CD4-positive, alpha-beta memory T cell (primary cell): ENCODE results near the gene TLX2. TPM values are rescaled to one million over a fixed set of nuclear protein-coding genes. Genes with fewer than 3 reads are reported as not detected.

Source experiments
- CTCF ChIA-PET: fragments of 350-600 bp; sonication (Branson Sonifier 250); formaldehyde crosslinking; loops from one replicate; lab custom pipeline; 2021; ENCODE audit warnings: inconsistent platforms; ENCODE audit not compliant: partially characterized antibody; lab: Charles Lee
- POLR2A ChIA-PET: fragments of 350-600 bp; sonication (Branson Sonifier 250); formaldehyde crosslinking; loops from one replicate; lab custom pipeline; 2021; ENCODE audit not compliant: partially characterized antibody; lab: Charles Lee
- DNase-seq, 5 donors: peaks; one replicate each; pipeline versions ENCODE4 v3.0.0 to v3.0.0-alpha.2; 2020 to 2022; ENCODE audit warnings: mixed read lengths in 1 of 5
- H3K27ac ChIP-seq: one replicate; pipeline ENCODE4 v1.7.0; 2013; ENCODE audit warnings: low read depth, low read length
- H3K27me3 ChIP-seq: 2 replicates; pipeline ENCODE4 v1.7.0; 2013; ENCODE audit warnings: mild to moderate bottlenecking, low read length, moderate library complexity; ENCODE audit not compliant: insufficient read depth
- H3K36me3 ChIP-seq: 2 replicates; pipeline ENCODE4 v1.7.0; 2013; ENCODE audit warnings: mild to moderate bottlenecking, low read length, moderate library complexity; ENCODE audit not compliant: insufficient read depth
- H3K4me1 ChIP-seq: 2 replicates; pipeline ENCODE4 v1.7.0; 2013; ENCODE audit warnings: mild to moderate bottlenecking, low read length, moderate library complexity; ENCODE audit not compliant: insufficient read depth
- H3K4me3 ChIP-seq, 2 donors: one replicate each; pipeline ENCODE4 v1.7.0; 2013; ENCODE audit warnings: low read length in 2 of 2, mild to moderate bottlenecking in 1 of 2
- H3K9me3 ChIP-seq, 2 donors: one replicate each; pipeline ENCODE4 v1.7.0; 2013; ENCODE audit warnings: low read length in 2 of 2, control low read depth in 1 of 2; ENCODE audit not compliant: control insufficient read depth in 1 of 2
- H3K27ac Mint-ChIP-seq, 7 donors: one replicate each; pipeline ENCODE4 v1.8.0; 2020 to 2021; ENCODE audit warnings: mixed read lengths in 7 of 7, mild to moderate bottlenecking in 6 of 7, inconsistent platforms in 3 of 7, moderate library complexity in 3 of 7
- H3K27me3 Mint-ChIP-seq, 2 donors: one replicate each; pipeline ENCODE4 v1.8.0; 2020 to 2021; ENCODE audit warnings: mixed read lengths in 2 of 2
- H3K36me3 Mint-ChIP-seq, 2 donors: one replicate each; pipeline ENCODE4 v1.8.0; 2020 to 2021; ENCODE audit warnings: mixed read lengths in 2 of 2, inconsistent platforms in 1 of 2, mild to moderate bottlenecking in 1 of 2
- H3K4me1 Mint-ChIP-seq, 4 donors: one replicate each; pipeline ENCODE4 v1.8.0; 2020 to 2021; ENCODE audit warnings: mixed read lengths in 4 of 4, mild to moderate bottlenecking in 1 of 4
- H3K4me3 Mint-ChIP-seq, 8 donors: one replicate each; pipeline ENCODE4 v1.8.0; 2020 to 2021; ENCODE audit warnings: mixed read lengths in 8 of 8, mild to moderate bottlenecking in 7 of 8, moderate library complexity in 6 of 8, inconsistent platforms in 3 of 8
- H3K9me3 Mint-ChIP-seq, 8 donors: one replicate each; pipeline ENCODE4 v1.8.0; 2020 to 2021; ENCODE audit warnings: mixed read lengths in 8 of 8, mild to moderate bottlenecking in 5 of 8, inconsistent platforms in 3 of 8, moderate library complexity in 1 of 8
- intact Hi-C: fragments of 100-400 bp; cut with micrococcal nuclease; formaldehyde crosslinking; loops from one replicate; pipeline ENCODE4 v1.15.1; 2023
- polyA plus RNA-seq, 2 donors: library from polyadenylated mRNA; unstranded; fragments of 300-500 nt; fragmentation: Illumina TruSeq; gene quantifications; one replicate each; pipeline ENCODE4 v1.2.3, GENCODE V29; 2021
- total RNA-seq, 2 experiments: library from RNA; stranded (reverse); gene quantifications; one replicate each; pipeline ENCODE4 v1.2.3, GENCODE V29; 2021

TLX2 gene
- total and polyA plus RNA-seq, 4 experiments from 2014 or later: 0.14 to 0.53 (median 0.43) TPM

DNA sequence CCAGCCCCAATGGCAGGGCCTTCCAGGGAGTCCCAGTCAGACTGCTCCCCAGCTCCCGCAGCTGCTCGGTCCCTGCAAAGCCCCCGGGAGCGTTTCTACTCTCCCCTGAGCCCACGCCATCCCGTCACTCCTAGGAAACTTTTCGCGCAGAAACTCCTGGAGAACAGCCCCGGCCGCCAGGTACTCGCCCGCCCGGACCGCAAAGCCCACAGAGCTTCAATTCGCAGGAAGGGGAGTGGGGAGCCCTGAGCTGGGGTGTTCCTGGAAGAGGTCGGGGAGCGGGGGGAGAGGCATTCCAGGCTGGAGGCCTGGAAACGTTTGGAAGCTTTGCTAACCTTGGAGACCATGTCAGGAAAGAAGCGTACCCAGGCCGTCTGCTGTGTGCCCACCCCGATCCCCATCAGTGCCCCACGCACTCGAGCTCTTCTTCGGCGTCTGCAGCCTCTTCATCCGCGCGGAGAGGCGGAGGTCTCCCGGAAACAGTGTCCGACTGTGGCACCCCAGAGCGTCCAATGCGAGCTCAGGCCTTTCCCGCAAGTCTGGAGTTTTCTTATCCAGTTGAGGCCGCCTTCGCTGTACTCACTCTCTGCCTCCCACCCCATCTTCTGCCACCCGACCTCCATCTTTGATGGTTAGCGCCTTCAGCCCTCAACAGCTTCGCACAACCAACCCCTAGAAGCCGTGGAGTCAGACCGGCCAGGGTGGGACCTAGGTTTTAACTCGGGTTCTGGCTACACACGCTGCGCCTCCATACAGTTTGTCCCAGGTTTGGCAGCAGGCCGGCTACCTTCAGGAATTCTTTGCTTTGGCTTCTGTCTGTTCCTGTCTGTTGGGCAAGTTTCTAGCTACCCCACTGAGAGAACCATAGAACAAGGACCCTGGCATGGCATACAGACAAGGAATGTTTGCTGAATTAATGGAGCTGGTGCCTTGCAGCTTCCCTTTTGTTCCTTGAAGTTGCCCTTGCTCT is 10.5 kb upstream of the TLX2 start:
- CTCF ChIA-PET: interaction anchor here (0.8 to 2.1 kb wide), 5 partner anchors 18 to 47 kb away, joined by 3 to 17 read pairs (median 4); partner anchors contain the start of genes AUP1, CCDC142, HTRA2 and TTC31
- Histone ChIP-seq H3K4me1 (peaks cover 49% of the 10 kb centered on the region), H3K36me3 (peaks cover 15% of the 10 kb centered on the region), H3K27me3 (peaks cover 36% of the 10 kb centered on the region), H3K4me3 (peak overlapping the region in 1 of 2 donors; percentile 49), H3K27ac (no peak overlapping the region), H3K9me3 (no peaks in the 10 kb centered on the region)
- intact Hi-C loops: no loop called here
- peak overlapping the region in 7 of 8 donors; percentile 55 to 79 (median 74) for H3K4me3 Mint-ChIP-seq
- peaks cover 23 to 90% (median 56%) of the 10 kb centered on the region in 4 donors for H3K4me1 Mint-ChIP-seq
- H3K27me3 Mint-ChIP-seq: peaks cover 20 to 68% of the 10 kb centered on the region in 2 donors
- peaks cover 0 to 4% (median 0%) of the 10 kb centered on the region in 8 donors for H3K9me3 Mint-ChIP-seq
- DNase-seq: no peak
- POLR2A ChIA-PET: interaction anchor here (1.1 to 8.0 kb wide), 10 partner anchors 10 to 49 kb away, joined by 3 to 60 read pairs (median 8); partner anchors contain the start of genes AUP1, CCDC142, DQX1 and HTRA2
- H3K27ac Mint-ChIP-seq: peak overlapping the region in 2 of 7 donors; percentile 54 to 60
- peaks cover 30 to 34% of the 10 kb centered on the region in 2 donors for H3K36me3 Mint-ChIP-seq

DNA sequence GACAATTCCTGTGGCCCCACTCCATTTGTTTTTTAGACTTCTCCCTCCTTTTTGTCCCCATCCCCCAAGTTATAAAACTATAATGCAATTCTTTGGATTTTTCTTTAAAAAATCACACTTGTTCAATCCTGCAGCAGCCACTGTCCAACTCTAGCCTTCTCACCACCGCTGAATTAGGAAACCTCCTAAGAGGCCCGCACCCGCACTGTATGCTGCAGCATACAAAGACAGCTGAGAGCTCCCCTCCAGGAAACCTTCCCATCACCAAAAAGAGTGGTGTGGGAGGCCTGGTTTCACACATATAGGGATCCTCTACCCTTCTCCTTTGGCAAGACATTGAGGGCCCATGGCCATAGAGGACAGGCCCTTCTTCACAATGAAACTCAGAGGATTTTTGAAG is 9.7 kb upstream of the TLX2 start:
- H3K27me3 ChIP-seq: peaks cover 35% of the 10 kb centered on the region
- peak overlapping the region in 7 of 8 donors; percentile 2 to 78 (median 49) for H3K4me3 Mint-ChIP-seq

DNA sequence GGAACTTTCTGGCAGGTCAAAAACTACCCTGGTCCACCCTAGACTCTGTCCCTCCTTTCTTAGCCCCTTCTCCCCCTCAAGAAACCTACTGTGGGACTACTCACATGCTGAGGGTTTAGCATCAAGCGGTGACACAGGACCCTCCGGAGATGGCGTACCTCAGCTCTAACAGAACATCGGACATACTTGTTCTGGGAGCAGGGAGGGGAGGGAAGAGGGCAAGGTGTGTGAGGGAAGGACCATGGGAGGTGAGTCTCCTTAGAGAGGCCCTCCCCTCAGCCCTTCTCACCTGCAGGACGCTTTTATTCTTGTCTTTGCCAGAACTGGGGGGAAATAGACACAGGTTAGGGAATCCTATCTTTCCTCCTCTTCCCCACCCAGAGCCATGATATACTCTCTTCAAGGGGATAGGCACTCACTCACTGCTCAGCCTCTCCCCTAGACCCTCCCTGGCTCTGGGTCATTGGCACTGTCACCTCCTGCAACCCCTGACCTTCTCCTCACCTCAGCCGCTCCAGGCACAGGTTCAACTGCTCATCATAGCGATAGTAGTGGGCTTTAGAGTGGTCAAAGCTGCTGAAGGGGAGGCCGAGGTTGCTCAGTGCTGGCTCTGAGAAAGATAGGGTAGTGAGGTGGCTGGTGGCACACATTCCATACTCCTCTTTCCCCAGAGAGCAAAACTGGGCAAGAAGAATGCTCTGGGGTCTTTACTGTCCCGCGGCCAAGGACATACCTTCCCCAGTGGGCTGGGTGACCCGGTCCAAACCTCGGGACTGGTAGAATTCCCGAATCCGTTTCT is 8.6 kb upstream of the TLX2 start:
- Histone ChIP-seq H3K27ac (no peak overlapping the region), H3K4me3 (no peak overlapping the region), H3K9me3 (no peaks in the 10 kb centered on the region), H3K36me3 (peaks cover 15% of the 10 kb centered on the region), H3K4me1 (peaks cover 41% of the 10 kb centered on the region), H3K27me3 (peaks cover 31% of the 10 kb centered on the region)
- no peak for DNase-seq
- ChIA-PET POLR2A (interaction anchor here (1.8 to 7.0 kb wide), 9 partner anchors 10 to 51 kb away, joined by 8 to 60 read pairs (median 19); partner anchors contain the start of genes AUP1, CCDC142, DQX1 and HTRA2), CTCF (no interaction called here)
- intact Hi-C loops: loop anchor here (2.0 kb wide), 1 partner anchor 51 kb away; the partner anchor contains the start of gene INO80B
- Mint-ChIP-seq H3K27ac (peak overlapping the region in 1 of 7 donors; percentile 15), H3K4me3 (peak overlapping the region in 5 of 8 donors; percentile 2 to 78 (median 23)), H3K4me1 (peaks cover 19 to 75% (median 50%) of the 10 kb centered on the region in 4 donors), H3K27me3 (peaks cover 17 to 56% of the 10 kb centered on the region in 2 donors), H3K36me3 (peaks cover 30 to 34% of the 10 kb centered on the region in 2 donors), H3K9me3 (peaks cover 0 to 4% (median 0%) of the 10 kb centered on the region in 8 donors)

More for the DNA sequence above, 9.7 kb upstream of the TLX2 start:
- POLR2A ChIA-PET: interaction anchor here (1.2 to 8.0 kb wide), 8 partner anchors 13 to 50 kb away, joined by 3 to 60 read pairs (median 12); partner anchors contain the start of genes AUP1, CCDC142, DQX1 and HTRA2
- H3K9me3 Mint-ChIP-seq: peaks cover 0 to 4% (median 0%) of the 10 kb centered on the region in 8 donors
- H3K27me3 Mint-ChIP-seq: peaks cover 16 to 63% of the 10 kb centered on the region in 2 donors
- Histone ChIP-seq H3K36me3 (peaks cover 15% of the 10 kb centered on the region), H3K9me3 (no peaks in the 10 kb centered on the region), H3K4me1 (peaks cover 41% of the 10 kb centered on the region), H3K4me3 (no peak overlapping the region), H3K27ac (no peak overlapping the region)
- no peak for DNase-seq
- intact Hi-C loops: no loop called here
- H3K27ac Mint-ChIP-seq: peak overlapping the region in 1 of 7 donors; percentile 15
- peaks cover 18 to 84% (median 51%) of the 10 kb centered on the region in 4 donors for H3K4me1 Mint-ChIP-seq
- H3K36me3 Mint-ChIP-seq: peaks cover 30 to 34% of the 10 kb centered on the region in 2 donors
- CTCF ChIA-PET: interaction anchor here (1.0 to 2.1 kb wide), 2 partner anchors 17 to 26 kb away, joined by 3 to 17 read pairs; partner anchors contain the start of genes AUP1 and HTRA2

DNA sequence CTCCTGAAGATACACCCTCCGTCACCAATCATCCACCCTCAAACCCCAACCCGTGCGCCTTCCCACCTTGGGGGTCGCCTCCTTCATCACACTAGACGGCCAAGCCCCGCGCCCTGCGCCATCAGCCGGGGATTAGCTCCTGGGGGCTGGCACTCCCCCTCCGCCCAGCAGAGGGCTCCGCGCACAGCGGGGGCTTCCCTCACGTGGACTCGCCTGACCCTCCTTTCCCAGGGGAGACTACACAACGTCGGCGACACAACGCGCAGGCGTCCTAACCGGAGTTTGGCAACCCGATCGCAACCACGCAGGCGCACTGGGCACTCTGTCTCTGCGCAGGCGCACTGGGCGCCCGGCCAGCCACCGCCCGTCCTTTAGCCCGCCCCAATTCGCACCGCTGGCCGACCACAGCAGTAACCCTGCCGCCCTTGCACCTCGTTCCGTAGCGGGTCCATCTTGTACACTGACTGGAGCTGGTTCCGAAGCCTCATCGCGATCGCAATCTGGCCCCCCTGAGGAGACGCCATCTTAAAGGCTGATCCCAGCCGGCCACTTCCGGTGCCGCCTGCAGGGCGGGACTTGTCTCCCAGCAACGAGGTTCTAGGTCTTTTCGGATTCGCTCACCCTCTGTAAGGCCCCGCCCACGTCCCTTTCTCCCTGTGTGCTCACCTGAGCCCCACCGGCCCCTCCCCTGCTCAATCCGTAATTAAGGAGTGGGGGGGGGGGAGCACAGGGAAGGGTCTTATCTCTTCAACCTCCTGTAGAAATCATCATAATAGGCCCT is 6.9 kb upstream of the TLX2 start, which contains the start of gene PCGF1:
Gene PCGF1, minus strand, starts transcription at position 551 of the 781 bp plus-strand sequence. Its CDS starts 27 bp downstream, at position 524.
- Histone ChIP-seq H3K27ac (peak within 1 kb of the TSS; percentile 98), H3K36me3 (peaks cover 15% of the 10 kb centered on the region), H3K27me3 (peaks cover 19% of the 10 kb centered on the region), H3K9me3 (no peaks in the 10 kb centered on the region), H3K4me3 (peak within 1 kb of the TSS; percentile 83 to 97), H3K4me1 (peaks cover 40% of the 10 kb centered on the region)
- DNase-seq: peak; percentile 98 to 99 (median 98)
- H3K36me3 Mint-ChIP-seq: peaks cover 30 to 34% of the 10 kb centered on the region in 2 donors
- peak within 1 kb of the TSS; percentile 97 to 100 (median 100) for H3K27ac Mint-ChIP-seq
- peaks cover 18 to 64% (median 46%) of the 10 kb centered on the region in 4 donors for H3K4me1 Mint-ChIP-seq
- ChIA-PET POLR2A (interaction anchor here (0.9 to 7.0 kb wide), 12 partner anchors 9 to 86 kb away, joined by 3 to 60 read pairs (median 8); partner anchors contain the start of genes AUP1, C2orf81, CCDC142 and DQX1), CTCF (interaction anchor here (0.5 to 2.1 kb wide), 6 partner anchors 23 to 86 kb away, joined by 3 to 9 read pairs (median 3); partner anchors contain the start of genes CCDC142, HTRA2, MRPL53 and TTC31)
- peaks cover 16 to 45% of the 10 kb centered on the region in 2 donors for H3K27me3 Mint-ChIP-seq
- H3K9me3 Mint-ChIP-seq: peaks cover 0 to 4% (median 0%) of the 10 kb centered on the region in 8 donors
- H3K4me3 Mint-ChIP-seq: peak within 1 kb of the TSS; percentile 98 to 100 (median 100)
- intact Hi-C loops: loop anchor here (1.0 to 2.0 kb wide), 5 partner anchors 22 to 53 kb away; partner anchors contain the start of genes AUP1, HTRA2, INO80B and TTC31

DNA sequence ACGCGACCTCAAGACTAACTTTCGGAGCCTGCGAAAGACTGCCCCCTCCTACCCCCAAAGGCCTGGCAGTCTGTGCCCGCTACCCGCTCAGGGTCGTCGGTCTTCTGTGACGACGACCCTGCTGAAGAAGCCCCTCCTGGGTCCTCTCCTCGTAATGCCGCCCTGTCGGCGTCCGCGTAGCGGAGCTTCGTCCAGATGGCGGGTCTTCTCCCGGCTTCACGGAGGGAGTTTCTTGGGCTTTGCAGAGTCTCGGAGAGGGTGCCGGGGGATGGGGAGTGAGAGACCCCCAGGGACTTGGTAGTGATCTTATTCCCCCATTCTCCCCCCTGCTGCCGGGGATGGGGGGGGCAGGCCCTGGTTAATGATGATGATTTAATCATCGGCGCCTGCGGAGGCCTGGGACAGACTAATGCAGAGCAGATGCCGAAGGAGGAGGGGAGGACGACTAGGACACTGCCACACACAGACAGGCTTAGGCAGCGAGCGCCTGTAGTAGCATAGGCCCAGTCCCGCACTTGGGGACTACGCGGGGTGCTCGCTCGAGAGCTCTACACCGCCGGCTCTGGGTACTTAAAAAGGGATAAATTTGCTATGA is 6.2 kb upstream of the TLX2 start:
- Mint-ChIP-seq H3K9me3 (peaks cover 0 to 4% (median 0%) of the 10 kb centered on the region in 8 donors), H3K27me3 (peaks cover 15 to 44% of the 10 kb centered on the region in 2 donors), H3K27ac (peak overlapping the region; percentile 97 to 100 (median 100)), H3K36me3 (peaks cover 30 to 34% of the 10 kb centered on the region in 2 donors), H3K4me1 (peaks cover 18 to 60% (median 41%) of the 10 kb centered on the region in 4 donors), H3K4me3 (peak overlapping the region; percentile 98 to 100 (median 100))
- Histone ChIP-seq H3K36me3 (peaks cover 15% of the 10 kb centered on the region), H3K27ac (peak overlapping the region; percentile 98), H3K27me3 (peaks cover 13% of the 10 kb centered on the region), H3K4me1 (peaks cover 33% of the 10 kb centered on the region), H3K9me3 (no peaks in the 10 kb centered on the region), H3K4me3 (peak overlapping the region; percentile 83 to 97)
- intact Hi-C loops: loop anchor here (1.0 to 2.0 kb wide), 5 partner anchors 21 to 53 kb away; partner anchors contain the start of genes AUP1, HTRA2, INO80B and TTC31
- CTCF ChIA-PET: interaction anchor here (0.5 to 2.1 kb wide), 6 partner anchors 22 to 87 kb away, joined by 3 to 9 read pairs (median 3); partner anchors contain the start of genes CCDC142, HTRA2, MRPL53 and TTC31
- POLR2A ChIA-PET: interaction anchor here (1.5 to 7.0 kb wide), 8 partner anchors 8 to 87 kb away, joined by 6 to 60 read pairs (median 18); partner anchors contain the start of genes AUP1, C2orf81, CCDC142 and DQX1
- DNase-seq: no peak
